ENCODE data around the gene LRRC37B.
"Not testable (repeated sequence)": the region's sequence is repeated elsewhere in the genome, so short reads cannot be mapped to it uniquely, and the experiment has no call there.

GRCh38 chr17:32054985-32055384 lies 47.8 kb downstream of the LRRC37B start:
- TF ChIP-seq CTCF (conservative IDR thresholded peaks at IDR 0.05 in 1 of 2, IDR thresholded peaks at IDR 0.05 in 1 of 2; ENCODE audit: extremely low read depth in 1 of 2, insufficient read depth in 1 of 2, low read depth in 1 of 2, low read length in 2 of 2); EZH2 (IDR thresholded peaks at IDR 0.05; ENCODE audit: borderline replicate concordance, low read length): not testable (repeated sequence)
